ENCODE measurements around the gene PRUNE2.

- TF ChIP-seq CTCF (IDR thresholded peaks at IDR 0.05) (no peak), POLR2A (IDR thresholded peaks at IDR 0.05) (no peak), EP300 (IDR thresholded peaks at IDR 0.05) (no peak), POLR2AphosphoS5 (IDR thresholded peaks at IDR 0.05) (no peak)
These were observed 208.8 kb downstream of the PRUNE2 start for GRCh38 chr9:76697081-76697480.
